ENCODE data around the gene DRD2.

DRD2 gene

DNA sequence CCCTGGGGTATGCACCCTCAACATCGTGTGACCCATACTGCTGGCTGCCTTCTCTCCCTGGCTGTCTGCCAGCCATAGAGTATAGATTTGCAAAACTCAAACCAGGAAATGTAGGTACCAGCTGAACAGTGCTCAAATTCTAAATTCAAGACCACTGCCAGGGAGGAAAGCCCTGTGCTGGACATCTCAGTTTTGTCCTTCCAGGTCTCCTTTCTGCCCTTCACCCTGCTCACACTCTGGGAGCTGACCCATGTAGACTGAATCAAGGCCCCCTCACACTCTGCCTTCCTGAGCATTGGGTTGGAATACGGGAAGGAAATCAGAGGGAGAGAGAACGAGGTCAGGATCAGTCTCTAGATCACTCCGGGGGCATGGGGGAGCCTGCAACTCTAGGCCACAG, 12.4 kb upstream of the DRD2 start:
- no peak for DNase-seq (ENCODE audit: insufficient read length, low spot score)
- FAIRE-seq = no peak

DNA sequence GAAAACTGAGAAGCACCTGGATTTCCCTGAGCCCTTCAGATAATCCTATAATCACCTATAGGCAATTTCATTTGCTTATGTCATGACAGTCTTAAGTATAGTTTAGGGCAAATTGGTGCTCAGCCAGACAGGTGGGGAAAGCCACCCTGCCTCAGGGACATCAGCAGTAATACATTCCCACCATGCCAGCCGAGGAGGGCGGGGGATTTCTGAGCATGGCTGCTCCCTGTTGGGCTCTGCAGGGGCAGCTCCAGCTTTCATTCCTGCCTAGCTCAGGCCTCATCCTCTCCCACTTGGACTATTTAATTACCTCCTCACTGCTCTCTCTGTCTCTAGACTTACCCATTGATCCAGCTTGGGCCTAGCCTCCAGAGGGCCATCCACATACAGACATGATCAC, 9.0 kb upstream of the DRD2 start:
- DNase-seq (ENCODE audit: insufficient read length, low spot score) (no peak), FAIRE-seq (no peak)

DNA sequence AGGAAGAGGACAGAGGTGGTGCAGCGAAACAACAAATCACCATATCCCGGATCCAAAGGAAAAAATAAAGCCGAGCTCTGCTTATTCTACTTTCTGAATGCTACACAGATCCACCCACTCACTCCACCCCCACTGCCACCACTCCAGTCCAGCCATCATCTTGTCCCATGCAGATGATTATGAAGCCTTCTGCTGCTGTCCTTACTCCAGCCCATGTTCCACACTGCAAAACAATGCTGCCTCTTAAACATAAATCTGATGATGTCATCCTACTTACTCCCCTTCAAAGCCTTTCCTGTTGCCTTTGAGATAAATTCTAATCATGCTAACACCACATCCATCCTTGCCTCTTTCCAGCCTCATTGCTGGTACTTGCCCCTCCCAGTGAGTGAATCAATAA, 6.5 kb upstream of the DRD2 start:
- DNase-seq (ENCODE audit: insufficient read length, low spot score) = no peak
- no peak for FAIRE-seq

DNA sequence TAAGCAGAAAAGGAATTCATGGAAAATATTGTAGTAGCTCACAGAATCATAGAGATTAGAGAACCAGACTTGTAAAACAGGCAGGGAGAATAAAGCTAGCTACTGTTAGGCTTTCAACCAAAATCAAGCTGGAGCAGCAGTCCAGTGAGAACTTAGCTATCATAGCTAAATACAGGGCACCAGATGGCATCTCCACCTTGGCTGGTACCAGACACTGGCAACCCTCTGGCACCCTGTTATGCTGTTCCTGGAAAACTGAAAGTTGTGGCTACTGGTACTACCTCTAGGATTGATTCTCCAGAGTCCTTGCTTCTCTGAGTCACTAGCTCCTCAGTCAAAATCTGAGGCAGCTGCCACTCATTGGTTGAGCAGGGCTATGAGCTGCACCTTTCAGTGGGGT, 6.0 kb upstream of the DRD2 start:
- FAIRE-seq = no peak
- no peak for DNase-seq (ENCODE audit: insufficient read length, low spot score)

DNA sequence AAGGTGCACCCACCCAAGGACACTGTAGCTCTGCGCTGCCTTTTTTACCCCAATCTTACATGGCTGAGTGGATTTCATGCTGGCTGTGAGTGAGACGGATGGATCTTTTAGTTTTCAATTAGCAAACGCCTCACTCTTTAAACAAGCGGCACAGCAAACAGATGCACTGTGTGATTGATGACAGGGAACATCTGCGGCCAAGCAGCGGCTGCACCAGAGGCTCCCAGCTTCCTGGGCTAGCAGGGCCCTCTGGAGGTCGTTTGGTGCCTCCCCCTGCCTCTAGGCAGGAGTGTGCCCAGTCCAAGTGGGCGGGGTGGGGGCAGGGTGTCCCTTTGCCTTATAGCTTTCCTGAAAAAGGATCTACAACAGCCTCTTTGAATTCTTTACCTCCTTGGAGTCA, 2.1 kb upstream of the DRD2 start:
- no peak for FAIRE-seq
- DNase-seq (ENCODE audit: insufficient read length, low spot score) = no peak

DNA sequence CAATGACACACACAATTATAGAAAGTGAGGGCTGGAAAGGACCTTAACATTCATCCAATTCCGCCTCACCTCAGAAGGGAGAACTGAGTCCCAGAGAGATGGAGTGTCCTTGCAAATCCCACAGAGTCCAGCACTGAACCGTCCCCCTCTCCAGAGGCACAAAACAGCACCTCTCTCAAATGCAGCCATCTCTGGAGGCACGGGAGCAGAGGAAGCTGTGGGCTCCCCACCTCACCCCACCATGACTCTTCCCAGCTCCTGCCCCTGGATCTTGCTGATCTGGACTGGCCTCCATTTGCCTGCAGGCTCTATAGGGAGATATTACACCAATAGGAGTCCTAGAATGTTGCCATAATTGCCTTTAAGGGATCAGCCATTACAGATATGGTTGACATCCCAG, 1.4 kb upstream of the DRD2 start:
- FAIRE-seq (no peak), DNase-seq (ENCODE audit: insufficient read length, low spot score) (no peak)

DNA sequence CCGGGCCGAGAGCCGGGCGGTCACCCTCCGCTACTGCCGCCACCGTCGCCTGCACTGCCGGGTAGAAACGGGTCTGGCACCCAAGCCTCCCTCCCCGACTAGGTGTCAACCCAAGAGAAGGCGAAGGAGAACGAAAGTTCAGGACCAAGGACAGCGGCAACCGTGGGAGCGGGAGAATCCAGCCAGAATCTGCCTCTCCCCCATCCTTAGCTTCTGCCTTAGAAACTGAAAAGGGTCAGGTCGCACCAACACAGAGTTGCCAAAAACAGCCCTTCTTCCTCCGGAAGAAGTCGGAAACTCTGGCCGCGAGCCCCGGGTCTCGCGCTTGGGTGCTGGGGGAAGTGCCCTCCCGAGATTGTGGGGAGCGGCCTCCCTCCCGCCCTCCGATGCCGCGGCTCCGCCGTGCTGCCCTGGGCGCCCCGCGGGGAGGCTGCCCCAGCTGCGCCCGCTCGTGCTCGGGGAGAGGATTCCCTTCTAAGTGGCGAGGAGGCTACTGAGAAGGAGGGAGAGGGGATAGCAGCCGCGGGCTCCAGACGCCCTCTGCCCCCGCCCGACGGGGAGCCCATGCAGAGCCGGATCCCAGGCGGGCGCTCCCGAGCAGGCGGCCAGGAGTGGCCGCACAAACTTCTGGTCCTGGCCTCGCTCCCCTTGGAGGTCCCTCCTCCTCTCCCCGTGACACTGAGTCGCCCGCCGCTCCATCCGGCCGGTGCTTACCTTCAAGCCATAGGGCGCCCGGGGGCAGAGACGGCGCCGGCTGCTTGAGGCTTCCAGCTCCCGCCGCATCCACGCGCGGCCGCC, 637 bp downstream of the DRD2 start:
- FAIRE-seq = peak; percentile 48

DNA sequence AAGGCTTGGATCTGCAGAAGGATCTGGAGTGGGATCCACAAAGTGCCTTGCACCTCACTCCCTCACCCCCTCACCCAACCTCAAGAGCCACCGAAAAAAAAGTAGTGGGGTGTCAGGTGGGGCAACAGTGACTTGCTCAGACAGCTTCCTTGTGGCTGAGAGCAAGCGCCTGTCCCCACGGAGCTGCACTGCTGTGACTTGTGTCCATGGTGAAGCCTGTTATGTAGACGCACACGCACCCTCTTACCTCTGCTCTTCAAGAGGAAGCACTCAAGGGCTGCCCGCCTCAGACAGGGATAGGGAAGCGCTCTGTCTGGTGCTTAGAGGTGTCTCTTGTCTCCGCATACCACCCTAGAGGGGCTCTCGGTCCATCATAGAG, 1.2 kb downstream of the DRD2 start:
- FAIRE-seq (no peak), DNase-seq (ENCODE audit: insufficient read length, low spot score) (no peak)

More for the DNA sequence above, 637 bp downstream of the DRD2 start:
- DNase-seq (ENCODE audit: insufficient read length, low spot score) = peak; percentile 82

DNA sequence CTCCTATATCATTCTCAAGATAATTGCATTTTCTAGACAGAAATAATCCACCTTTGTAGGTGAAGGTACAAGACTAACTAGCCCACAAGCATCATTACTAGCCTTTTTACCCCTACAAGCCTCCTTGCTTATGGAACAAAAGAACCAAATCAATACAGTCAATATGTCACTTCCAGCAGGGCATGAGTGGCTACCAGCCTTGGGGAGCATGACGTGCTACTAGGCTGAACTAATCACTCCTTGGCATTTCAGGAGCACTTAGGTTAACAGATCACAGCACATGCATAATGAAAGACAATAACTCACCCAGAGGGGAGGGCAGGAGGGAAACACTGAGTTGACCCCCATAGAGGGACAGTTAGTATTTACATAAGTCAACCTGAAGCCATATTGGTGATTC, 2.7 kb downstream of the DRD2 start:
- no peak for DNase-seq (ENCODE audit: insufficient read length, low spot score)
- no peak for FAIRE-seq

DNA sequence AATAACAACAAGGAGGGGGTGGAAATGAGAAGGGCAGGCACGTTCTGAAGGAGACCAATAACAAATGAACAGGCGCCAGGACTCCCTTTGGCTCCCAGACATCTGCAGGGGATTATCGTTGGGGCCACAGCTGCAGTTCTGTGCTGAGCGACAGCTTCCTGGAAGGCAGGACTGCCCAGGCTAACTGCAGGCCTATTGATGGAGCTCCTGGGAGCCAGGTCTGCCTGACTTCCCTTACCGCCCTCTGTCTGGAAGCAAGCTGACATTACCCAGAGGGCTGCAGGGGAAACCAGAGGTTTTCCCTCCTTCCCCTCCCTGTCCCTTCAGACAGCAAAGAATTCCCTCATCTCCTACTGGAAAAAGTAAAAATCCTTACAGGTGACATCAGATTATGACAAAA, 5.0 kb downstream of the DRD2 start:
- no peak for DNase-seq (ENCODE audit: insufficient read length, low spot score)
- no peak for FAIRE-seq

DNA sequence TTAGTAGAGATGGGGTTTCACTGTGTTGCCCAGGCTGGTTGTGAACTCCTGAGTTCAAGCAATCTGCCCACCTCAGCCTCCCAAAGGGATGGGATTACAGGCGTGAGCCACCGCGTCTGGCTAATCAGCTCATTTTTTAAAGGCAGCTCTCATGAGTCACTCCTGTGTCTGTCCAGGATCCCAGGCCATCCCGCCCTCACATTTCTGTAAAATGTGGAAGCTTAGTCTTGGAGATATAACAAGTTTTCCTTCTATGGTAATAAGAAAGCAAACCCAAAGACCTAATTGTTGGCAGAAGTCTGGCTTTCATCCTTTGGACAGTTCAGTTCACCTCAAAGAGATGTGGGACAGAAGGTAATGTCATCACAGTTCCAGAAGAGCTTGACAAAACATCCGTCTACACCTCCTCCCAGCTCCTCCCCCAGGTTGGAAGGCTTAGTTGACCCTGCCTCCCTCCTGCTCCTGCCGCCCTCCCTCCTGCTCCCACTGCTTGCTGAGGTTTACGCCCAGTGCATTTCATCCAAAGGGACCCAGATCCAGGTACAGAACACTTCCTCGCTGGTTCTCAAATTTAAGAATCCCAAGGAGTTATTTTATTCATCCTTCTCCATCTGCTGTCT, 6.4 kb downstream of the DRD2 start:
- no peak for FAIRE-seq
- DNase-seq (ENCODE audit: insufficient read length, low spot score) = no peak

DNA sequence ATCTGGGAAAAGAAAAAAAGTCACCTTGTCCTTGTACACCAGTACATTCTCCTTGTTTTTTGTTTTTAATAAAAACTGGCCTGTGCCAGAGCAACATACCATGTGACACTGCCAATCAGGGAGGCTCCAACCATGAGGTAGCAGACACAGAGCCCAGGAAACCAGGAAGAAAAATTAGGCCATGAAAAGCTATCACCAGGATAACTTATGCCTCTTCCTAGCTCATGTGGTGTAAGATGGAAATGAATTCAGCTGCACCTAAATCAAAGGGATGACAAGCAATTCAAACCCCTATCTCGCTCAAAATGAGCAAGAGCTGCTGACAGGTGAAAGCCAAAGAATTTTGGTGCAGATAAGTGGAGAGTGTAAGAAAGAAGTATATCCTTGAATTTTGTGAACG, 7.7 kb downstream of the DRD2 start:
- FAIRE-seq = no peak
- DNase-seq (ENCODE audit: insufficient read length, low spot score) = no peak

DNA sequence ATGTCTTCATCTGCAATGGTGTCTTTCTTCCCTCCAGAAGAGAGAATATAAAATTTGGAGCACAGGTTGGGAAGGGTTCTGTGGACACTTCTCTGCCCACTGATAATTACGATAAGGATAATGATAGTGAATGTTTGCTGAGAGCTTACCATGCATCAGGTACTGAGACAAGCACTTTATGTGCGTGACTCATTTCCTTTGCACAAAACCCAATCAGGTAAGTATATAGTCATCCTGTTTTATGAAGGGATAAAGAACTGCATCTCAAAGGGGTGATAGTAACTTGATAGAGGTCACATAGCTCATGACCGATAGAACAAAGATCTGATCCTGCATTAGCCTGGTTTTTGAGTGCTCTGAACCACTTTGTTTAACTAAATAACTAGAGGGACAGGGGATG, 9.4 kb downstream of the DRD2 start:
- FAIRE-seq (no peak), DNase-seq (ENCODE audit: insufficient read length, low spot score) (no peak)

DNA sequence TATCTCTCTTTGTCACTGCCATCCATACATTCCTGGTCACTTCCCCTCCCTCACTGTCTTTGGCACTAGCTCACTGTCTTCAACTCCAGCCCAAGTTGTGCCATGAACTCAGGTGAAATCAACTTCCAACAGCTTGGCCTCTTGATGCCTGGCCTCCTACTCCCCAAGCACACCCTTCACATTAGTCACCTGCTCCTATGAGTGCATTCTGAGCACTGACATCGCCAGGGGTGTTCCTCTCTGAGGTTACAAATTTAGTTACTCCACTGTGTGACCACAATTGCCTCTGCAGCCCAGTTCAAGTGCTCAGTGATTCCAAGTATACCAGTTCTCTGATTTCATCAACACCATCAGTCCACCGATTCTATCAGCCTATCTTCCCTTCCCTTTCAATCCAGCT, 10.8 kb downstream of the DRD2 start:
- DNase-seq (ENCODE audit: insufficient read length, low spot score) (no peak), FAIRE-seq (no peak)

DNA sequence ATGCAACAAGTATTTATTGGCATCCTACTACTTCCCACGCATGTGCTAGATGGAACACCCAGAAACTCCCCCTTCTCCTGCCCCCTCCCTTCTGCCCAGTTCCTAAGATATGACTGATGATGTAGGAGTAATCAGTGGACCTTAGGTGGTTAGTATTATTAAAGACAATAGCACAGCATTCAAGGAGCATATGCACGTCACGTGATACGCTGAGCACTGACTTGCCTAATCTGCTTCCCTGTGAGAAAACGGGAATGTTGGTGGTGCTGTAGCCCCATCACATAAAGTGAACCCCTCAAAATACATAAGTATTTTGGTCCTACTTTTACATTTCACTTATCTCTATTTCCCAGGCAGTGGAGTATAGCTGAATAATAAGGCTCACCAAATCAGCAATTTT, 12.4 kb downstream of the DRD2 start:
- FAIRE-seq (no peak), DNase-seq (ENCODE audit: insufficient read length, low spot score) (no peak)

DNA sequence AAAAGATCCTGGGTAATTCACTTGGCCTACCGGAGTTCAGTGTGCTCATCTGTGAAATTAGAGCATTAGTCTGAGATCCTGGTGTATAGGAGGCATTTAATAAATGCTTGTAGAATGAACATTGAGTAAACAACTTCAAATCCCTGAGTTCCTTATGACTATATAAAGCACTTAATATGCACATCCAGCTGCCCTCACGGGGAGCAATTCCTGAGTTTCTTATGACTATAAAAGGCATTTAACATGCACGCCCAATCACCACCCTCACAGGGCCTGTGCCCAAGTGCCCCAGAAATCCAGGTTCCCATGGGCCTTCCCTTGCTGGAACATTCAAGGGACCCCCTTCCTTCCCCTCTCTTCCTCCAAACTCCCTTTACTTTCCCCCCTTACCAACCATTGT, 13.6 kb downstream of the DRD2 start:
- FAIRE-seq = no peak
- no peak for DNase-seq (ENCODE audit: insufficient read length, low spot score)

DNA sequence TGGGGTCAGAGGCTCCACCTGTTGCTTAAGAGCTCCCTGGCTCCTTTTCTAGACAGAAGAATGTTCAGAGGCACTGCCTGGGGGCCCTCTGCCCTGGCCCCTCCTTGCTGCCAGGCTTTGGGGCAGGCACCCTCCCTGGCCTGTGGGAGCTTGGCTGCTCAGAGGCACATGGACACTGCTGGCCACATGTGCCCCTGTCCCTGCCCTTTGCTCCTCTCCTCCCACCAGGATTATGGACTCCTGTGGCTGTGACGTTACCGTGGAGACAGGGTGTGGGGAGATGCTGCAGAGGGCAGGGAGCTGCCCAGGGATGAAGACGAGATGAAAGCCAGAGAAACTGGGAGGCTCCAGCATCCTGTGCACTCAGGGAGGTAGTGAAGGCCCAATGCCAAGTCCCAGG, 14.7 kb downstream of the DRD2 start:
- DNase-seq (ENCODE audit: insufficient read length, low spot score) = no peak
- FAIRE-seq = no peak

DNA sequence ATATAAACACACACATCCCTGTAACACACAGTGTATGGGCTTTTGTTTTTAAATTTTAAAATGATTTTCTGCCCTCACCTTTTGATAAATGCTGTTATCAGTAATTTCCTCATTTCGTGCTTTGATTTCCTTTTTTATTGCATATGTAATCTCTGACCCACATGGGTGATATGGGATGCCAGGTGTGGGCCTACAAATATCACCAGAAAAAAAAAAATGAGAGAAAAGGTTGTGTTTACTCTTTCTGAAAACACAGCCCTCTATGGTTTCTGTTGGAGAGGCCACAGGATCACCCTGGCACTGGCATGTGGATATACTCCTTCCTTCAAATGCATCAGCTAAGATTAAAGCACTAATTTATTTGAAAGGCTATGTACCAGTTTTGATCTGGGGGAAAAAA, 17.0 kb downstream of the DRD2 start:
- FAIRE-seq = no peak
- no peak for DNase-seq (ENCODE audit: insufficient read length, low spot score)

DNA sequence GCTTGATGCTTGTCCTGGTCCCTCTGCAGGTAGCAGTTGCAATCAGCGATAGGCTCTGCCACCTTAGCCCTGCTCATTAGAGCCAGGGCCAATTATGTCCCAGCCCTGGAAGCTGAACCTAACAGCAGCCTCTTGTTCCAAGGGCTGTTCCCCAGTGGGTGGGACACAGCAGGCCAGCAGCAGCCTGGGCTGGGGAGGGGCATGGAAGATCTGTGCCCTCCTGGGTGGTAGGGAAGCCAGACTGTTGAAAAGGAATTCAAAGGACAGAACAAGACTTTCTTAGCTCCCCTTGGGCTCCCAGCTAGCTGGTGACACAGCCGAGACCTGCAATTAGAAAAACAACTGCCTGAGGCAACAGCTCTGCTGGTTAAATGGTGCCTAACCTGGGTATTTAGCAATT, 17.4 kb downstream of the DRD2 start:
- FAIRE-seq = no peak
- DNase-seq (ENCODE audit: insufficient read length, low spot score) = no peak

DNA sequence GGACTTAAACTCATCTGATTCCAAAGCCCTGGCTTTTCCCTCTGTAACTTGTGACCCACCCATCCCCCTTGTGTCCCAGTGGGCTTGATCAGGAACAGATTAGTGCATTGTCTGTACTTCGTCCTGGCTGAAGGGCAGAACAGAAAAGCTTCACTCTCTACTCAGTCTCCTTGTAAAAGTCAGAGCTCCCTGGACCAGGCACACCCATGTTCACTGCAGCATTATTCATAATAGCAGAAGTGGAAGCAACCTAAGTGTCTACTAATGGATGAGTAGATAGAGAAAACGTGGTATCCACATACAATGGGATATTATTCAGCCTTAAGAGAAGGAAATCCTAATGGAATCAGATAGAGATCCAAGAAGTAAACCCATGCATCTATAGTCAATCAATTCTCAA, 20.7 kb downstream of the DRD2 start:
- FAIRE-seq (no peak), DNase-seq (ENCODE audit: insufficient read length, low spot score) (no peak)

DNA sequence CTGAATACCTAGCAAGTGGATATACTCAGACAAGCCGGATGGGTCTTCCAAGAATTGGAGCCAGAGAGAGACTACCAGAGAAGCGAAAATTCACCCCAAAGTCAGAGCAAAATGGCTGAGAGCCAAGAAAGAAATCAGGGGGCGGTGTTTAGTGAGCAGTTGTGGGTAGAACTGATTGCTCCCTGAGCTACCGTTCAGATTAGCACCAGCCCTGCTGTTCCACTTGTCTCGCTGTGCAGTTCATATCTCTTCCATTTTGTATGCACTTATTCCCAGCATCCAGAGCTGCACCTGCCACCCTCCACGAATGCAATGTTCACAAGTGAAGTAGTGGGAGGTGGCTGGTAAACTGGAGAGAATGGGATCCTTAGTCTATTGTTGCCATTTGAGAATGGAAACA, 25.5 kb downstream of the DRD2 start:
- FAIRE-seq (no peak), DNase-seq (ENCODE audit: insufficient read length, low spot score) (no peak)

DNA sequence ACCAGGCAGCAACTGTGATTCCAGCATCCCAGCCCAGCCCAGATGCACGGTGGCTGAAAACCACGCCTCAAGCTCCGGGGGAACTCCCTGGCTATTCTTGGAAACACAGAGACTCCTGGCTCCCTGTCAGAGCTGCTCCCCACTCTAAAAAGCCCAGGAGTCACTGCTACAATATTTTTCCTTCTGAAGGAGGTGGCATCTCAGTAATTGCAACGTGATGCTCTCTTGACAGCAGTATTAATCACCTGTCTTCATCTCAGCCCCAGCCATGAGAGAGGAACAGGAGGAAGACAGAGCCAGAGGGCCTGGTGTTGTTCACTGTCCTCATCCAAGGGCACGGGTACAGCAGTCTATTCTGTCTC, 26.9 kb downstream of the DRD2 start:
- no peak for FAIRE-seq
- no peak for DNase-seq (ENCODE audit: insufficient read length, low spot score)

Data from HTR-8/SVneo (cell line).